Measurements from ENCODE around the gene DPP6. TPM values are rescaled to one million over a fixed set of nuclear protein-coding genes. Genes with fewer than 3 reads are reported as not detected.

DPP6 gene
- total RNA-seq = not detected in 2 replicates

DNA sequence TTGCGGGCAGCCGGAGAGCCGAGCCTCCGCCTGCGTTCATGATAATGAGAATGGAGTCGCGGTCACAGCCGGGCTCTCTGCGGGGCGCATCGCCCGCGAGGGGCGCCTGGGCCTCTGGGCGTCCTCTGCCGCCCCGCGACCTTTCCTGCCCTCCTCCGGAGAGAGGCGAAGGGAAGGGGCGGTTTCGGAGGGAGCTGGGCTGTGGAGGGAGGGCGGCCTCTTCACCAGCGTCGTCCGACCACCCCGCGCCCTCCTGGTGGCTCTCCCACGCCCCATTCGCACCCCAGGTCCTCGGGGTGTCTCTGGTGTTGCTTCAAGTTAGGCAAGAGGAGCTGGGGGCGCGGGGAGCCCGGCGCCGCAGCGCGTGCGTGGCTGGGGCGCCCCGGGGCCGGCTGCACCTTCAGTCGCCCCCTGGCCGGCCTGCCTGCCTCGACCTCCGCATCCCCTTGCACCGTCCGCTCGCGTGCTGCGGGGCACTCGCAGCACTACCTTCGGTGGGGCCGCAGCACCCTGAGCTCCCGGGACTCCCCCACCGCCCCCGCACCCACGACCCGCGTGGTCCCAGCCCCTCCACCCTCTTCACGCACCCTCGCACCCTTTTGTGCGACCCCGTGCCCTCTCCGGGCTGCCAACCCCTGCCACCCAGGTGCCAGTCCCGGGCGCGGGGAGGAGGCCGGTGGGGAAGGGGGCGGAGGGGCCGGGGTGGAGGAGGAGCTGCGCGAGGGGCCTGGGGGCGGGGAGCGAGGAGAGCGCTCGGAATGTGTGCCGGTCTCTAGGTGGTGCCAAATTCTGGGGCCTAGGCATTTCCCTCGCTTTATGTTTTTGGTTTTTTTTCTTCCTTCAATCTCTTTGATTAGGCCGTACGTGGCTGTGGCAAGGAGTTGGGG is at the start of gene DPP6:
Gene DPP6 (plus strand): TSS at position 756 of the 887 bp plus-strand sequence.

Measured in smooth muscle cell of the pulmonary artery (primary cell).